ENCODE measurements around the gene TUBB1. TPM values are rescaled to one million over a fixed set of nuclear protein-coding genes. Genes with fewer than 3 reads are reported as not detected.

Gene TUBB1
- total RNA-seq, 2 donors from 2014 or later, result not detected

- Mint-ChIP-seq H3K36me3 (ENCODE audit: low read depth) (no peaks in the 10 kb centered on the region), H3K9me3 (no peaks in the 10 kb centered on the region), H3K27ac (no peak overlapping the region), H3K27me3 (ENCODE audit: insufficient read depth) (no peaks in the 10 kb centered on the region), H3K4me1 (no peaks in the 10 kb centered on the region), H3K4me3 (no peak overlapping the region)
- Histone ChIP-seq H3K9me3 (ENCODE audit: control insufficient read depth, low read length) (no peaks in the 10 kb centered on the region), H3K27me3 (ENCODE audit: control insufficient read depth, insufficient read depth, low read length, poor library complexity, severe bottlenecking) (no peaks in the 10 kb centered on the region), H3K27ac (ENCODE audit: low read depth, low read length) (no peak overlapping the region), H3K36me3 (ENCODE audit: control insufficient read depth, insufficient read depth, low read length) (no peaks in the 10 kb centered on the region), H3K9ac (ENCODE audit: extremely low read depth, low read length, poor library complexity, severe bottlenecking) (no peak overlapping the region), H3K4me3 (ENCODE audit: low read length) (no peak overlapping the region), H3K4me1 (ENCODE audit: control insufficient read depth, insufficient read depth, low read length) (no peaks in the 10 kb centered on the region)
- TF ChIP-seq CTCF (conservative IDR thresholded peaks at IDR 0.05), result no peak
- no peak for DNase-seq
- 61 to 70% methylated on average over 17 to 22 of the region's 22 CpGs for WGBS, 2 experiments (ENCODE audit: insufficient coverage in 1 of 2, insufficient read length in 1 of 2)
Measured at GRCh38 chr20:59063358-59064213, 44.4 kb downstream of the TUBB1 start.

- Mint-ChIP-seq H3K36me3 (ENCODE audit: low read depth) (no peaks in the 10 kb centered on the region), H3K27ac (no peak overlapping the region), H3K27me3 (ENCODE audit: insufficient read depth) (no peaks in the 10 kb centered on the region), H3K4me1 (no peaks in the 10 kb centered on the region), H3K9me3 (no peaks in the 10 kb centered on the region), H3K4me3 (no peak overlapping the region)
- H3K9ac ChIP-seq (ENCODE audit: extremely low read depth, low read length, poor library complexity, severe bottlenecking), result no peak overlapping the region
- TF ChIP-seq CTCF (conservative IDR thresholded peaks at IDR 0.05), result no peak
- no peak for DNase-seq
- 82 to 83% methylated on average over 3 to 4 of the region's 4 CpGs for WGBS, 2 experiments (ENCODE audit: insufficient coverage in 1 of 2, insufficient read length in 1 of 2)
- no peak overlapping the region for H3K27ac ChIP-seq (ENCODE audit: low read depth, low read length)
- no peaks in the 10 kb centered on the region for H3K27me3 ChIP-seq (ENCODE audit: control insufficient read depth, insufficient read depth, low read length, poor library complexity, severe bottlenecking)
- H3K4me3 ChIP-seq (ENCODE audit: low read length), result no peak overlapping the region
- H3K9me3 ChIP-seq (ENCODE audit: control insufficient read depth, low read length), result no peaks in the 10 kb centered on the region
- no peaks in the 10 kb centered on the region for H3K4me1 ChIP-seq (ENCODE audit: control insufficient read depth, insufficient read depth, low read length)
- H3K36me3 ChIP-seq (ENCODE audit: control insufficient read depth, insufficient read depth, low read length), result no peaks in the 10 kb centered on the region
Measured at GRCh38 chr20:59064214-59064722, 45.0 kb downstream of the TUBB1 start.

GRCh38 chr20:59068534-59068933 lies 49.3 kb downstream of the TUBB1 start:
- H3K9me3 ChIP-seq (ENCODE audit: control insufficient read depth, low read length), result no peaks in the 10 kb centered on the region
- no peak overlapping the region for H3K27ac Mint-ChIP-seq
- H3K27me3 ChIP-seq (ENCODE audit: control insufficient read depth, insufficient read depth, low read length, poor library complexity, severe bottlenecking), result no peaks in the 10 kb centered on the region
- no peaks in the 10 kb centered on the region for H3K36me3 Mint-ChIP-seq (ENCODE audit: low read depth)
- H3K27ac ChIP-seq (ENCODE audit: low read depth, low read length), result no peak overlapping the region
- H3K36me3 ChIP-seq (ENCODE audit: control insufficient read depth, insufficient read depth, low read length), result no peaks in the 10 kb centered on the region
- no peak overlapping the region for H3K4me3 Mint-ChIP-seq
- no peaks in the 10 kb centered on the region for H3K9me3 Mint-ChIP-seq
- no peak overlapping the region for H3K9ac ChIP-seq (ENCODE audit: extremely low read depth, low read length, poor library complexity, severe bottlenecking)
- DNase-seq, result no peak
- H3K4me1 Mint-ChIP-seq, result no peaks in the 10 kb centered on the region
- no peaks in the 10 kb centered on the region for H3K4me1 ChIP-seq (ENCODE audit: control insufficient read depth, insufficient read depth, low read length)
- TF ChIP-seq CTCF (conservative IDR thresholded peaks at IDR 0.05), result no peak
- no peak overlapping the region for H3K4me3 ChIP-seq (ENCODE audit: low read length)
- WGBS, 2 experiments (ENCODE audit: insufficient coverage in 1 of 2, insufficient read length in 1 of 2), result 80 to 85% methylated on average over 4 of the region's 4 CpGs
- H3K27me3 Mint-ChIP-seq (ENCODE audit: insufficient read depth), result no peaks in the 10 kb centered on the region
